HCT116 (cell line): ENCODE data around the gene POR.

ENCODE experiments used
- CTCF ChIP-seq, 3 experiments: fragments of 200-600 bp in 1 of 3; sonication (generic) in 1 of 3; IDR thresholded peaks in 2 of 3; conservative IDR thresholded peaks in 1 of 3; 2 replicates each; pipeline ENCODE4 v1.5.1; 2012 to 2017; ENCODE audit warnings: low read depth in 2 of 3, low read length in 2 of 3, antibody characterized with exemption in 1 of 3, borderline replicate concordance in 1 of 3, control low read depth in 1 of 3, mild to moderate bottlenecking in 1 of 3, mixed read lengths in 1 of 3, mixed run types in 1 of 3, moderate library complexity in 1 of 3; ENCODE audit not compliant: insufficient read depth in 1 of 3
- ELF1 ChIP-seq: IDR thresholded peaks from 2 replicates; pipeline ENCODE4 v1.6.1; 2012; ENCODE audit warnings: low read depth, borderline replicate concordance
- EZH2 ChIP-seq: fragments of 200-600 bp; sonication (generic); IDR thresholded peaks from 2 replicates; pipeline ENCODE4 v1.6.1; 2017; ENCODE audit warnings: antibody characterized with exemption, mixed run types
- EZH2phosphoT487 ChIP-seq: fragments of 200-600 bp; IDR thresholded peaks from 2 replicates; pipeline ENCODE4 v1.6.1; 2018; ENCODE audit warnings: antibody characterized with exemption, borderline replicate concordance
- JUND ChIP-seq: IDR thresholded peaks from 2 replicates; pipeline ENCODE4 v1.6.1; 2012
- MAX ChIP-seq: IDR thresholded peaks from 2 replicates; pipeline ENCODE4 v1.6.1; 2012
- POLR2A ChIP-seq: IDR thresholded peaks from 2 replicates; pipeline ENCODE4 v1.7.0; 2011; ENCODE audit warnings: borderline replicate concordance; ENCODE audit not compliant: insufficient read depth, insufficient read length; ENCODE audit errors: extremely low read depth
- POLR2AphosphoS5 ChIP-seq: IDR thresholded peaks from 2 replicates; pipeline ENCODE4 v1.6.1; 2011; ENCODE audit warnings: mild to moderate bottlenecking, low read depth, low read length, moderate library complexity
- REST ChIP-seq: IDR thresholded peaks from 2 replicates; pipeline ENCODE4 v1.6.1; 2012; ENCODE audit warnings: low read depth
- YY1 ChIP-seq: IDR thresholded peaks from 2 replicates; pipeline ENCODE4 v1.6.1; 2011; ENCODE audit warnings: low read length, low read depth, moderate library complexity, mild to moderate bottlenecking; ENCODE audit not compliant: insufficient replicate concordance; ENCODE audit errors: extremely low read depth
- ZBTB33 ChIP-seq: IDR thresholded peaks from 2 replicates; pipeline ENCODE4 v1.6.1; 2011; ENCODE audit warnings: mild to moderate bottlenecking, low read length, moderate library complexity; ENCODE audit not compliant: insufficient replicate concordance; ENCODE audit errors: extremely low read depth
- ZNF274 ChIP-seq: fragments of 200-500 bp; sonication (Bioruptor generic); IDR thresholded peaks from 2 replicates; pipeline ENCODE4 v1.6.1; 2014; ENCODE audit warnings: mild to moderate bottlenecking, low read depth, low read length, inconsistent platforms

GRCh38 chr7:75913437-75913836, 1.5 kb upstream of the POR start:
- no peak for TF ChIP-seq CTCF (IDR thresholded peaks at IDR 0.05 in 2 of 3, conservative IDR thresholded peaks at IDR 0.05 in 1 of 3; ENCODE audit: borderline replicate concordance in 1 of 3, insufficient read depth in 1 of 3, low read depth in 2 of 3, low read length in 2 of 3)
- TF ChIP-seq REST, result no peak
- TF ChIP-seq JUND, result no peak
- no peak for TF ChIP-seq ELF1
- TF ChIP-seq POLR2A, result no peak
- no peak for TF ChIP-seq ZNF274
- TF ChIP-seq YY1, result no peak
- TF ChIP-seq MAX, result no peak
- no peak for TF ChIP-seq POLR2AphosphoS5
- TF ChIP-seq ZBTB33, result no peak
- no peak for TF ChIP-seq EZH2phosphoT487
- TF ChIP-seq EZH2, result no peak
